NCI-H226 (cell line): ENCODE measurements around the gene DDX28.
"Not testable (repeated sequence)": the region's sequence is repeated elsewhere in the genome, so short reads cannot be mapped to it uniquely, and the experiment has no call there.

Source experiments
- DNase-seq: peaks from one replicate; pipeline ENCODE4 v3.0.0-alpha.2; 2015

Gene DDX28

GRCh38 chr16:67993207-67994039, 29.6 kb downstream of the DDX28 start:
- DNase-seq: peak; percentile 40

DNA sequence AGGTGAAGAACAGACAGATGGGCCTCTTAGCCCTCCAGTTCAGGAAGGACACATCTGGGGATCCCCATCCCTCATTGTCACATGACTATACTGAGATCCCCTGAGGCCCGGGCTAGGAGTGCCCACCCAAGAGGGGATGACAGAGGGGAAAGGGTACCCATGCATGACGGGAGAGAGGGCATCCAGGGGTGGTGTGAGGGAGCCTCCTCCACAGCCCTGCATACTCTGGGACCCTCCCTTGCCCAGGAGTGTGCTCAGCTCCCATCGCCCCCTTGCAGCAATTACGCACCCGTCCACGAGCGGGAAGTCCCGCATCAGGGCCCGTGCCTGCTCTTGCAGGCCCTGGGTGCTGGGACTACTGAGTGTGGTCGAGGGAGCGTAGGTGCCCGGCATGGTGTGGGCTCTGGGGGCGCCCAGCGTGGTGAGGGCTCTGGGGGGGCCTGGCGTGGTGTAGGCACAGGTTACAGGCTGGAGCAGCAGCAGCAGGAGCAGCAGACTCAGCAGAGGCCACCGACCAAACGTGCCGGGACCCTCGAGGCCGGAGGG, 30.3 kb downstream of the DDX28 start:
- no peak for DNase-seq

DNA sequence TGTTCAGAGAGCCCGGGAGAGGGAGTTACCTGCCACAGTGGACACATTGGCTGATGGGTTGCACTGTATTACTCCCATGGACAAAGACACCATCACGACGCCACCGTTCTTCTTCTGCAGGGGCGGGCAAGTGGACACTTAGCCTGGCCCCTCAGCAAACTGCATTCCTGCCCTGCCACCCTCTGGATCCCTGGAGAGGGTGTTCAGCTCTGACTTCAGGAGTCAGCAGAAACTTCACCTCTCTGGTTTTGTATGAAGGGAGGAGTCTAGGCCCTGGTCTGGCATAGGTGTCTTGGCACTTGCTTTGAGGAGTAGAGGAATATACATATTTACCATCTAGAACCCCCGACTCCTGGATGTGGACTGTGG, 33.0 kb downstream of the DDX28 start:
- DNase-seq: no peak

DNA sequence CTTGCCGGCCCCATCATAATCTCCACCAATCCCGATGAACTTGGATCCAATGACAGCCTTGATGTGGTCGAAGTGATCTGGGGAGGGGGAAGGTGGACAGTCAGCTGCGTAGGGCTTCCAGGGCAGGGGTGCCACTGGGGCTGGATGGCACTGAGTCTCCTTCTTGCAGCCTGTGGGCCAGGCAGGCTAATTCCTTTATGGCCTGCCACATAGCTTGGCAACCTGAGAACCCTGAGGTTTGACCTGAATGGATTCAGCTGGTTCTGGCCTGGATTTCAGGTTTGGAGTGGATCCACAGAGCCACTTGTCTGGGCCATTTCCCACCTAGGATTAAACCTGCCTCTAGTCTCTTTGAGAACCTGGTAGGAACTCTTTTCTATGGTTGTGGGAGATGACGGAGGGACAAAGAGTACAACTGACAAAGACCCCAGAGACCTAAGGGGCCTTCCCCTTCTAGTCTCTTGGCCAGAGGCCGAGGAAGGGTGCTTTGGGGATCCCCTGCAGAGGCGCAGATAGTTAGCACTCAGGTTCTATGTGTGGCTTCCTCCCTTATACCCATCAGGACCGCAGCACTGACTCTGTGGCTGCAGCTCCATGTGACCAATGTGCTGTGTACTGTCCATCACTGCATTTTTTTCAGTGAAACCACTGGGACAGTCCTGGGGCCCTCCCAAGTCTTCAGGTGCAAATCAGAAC, 33.6 kb downstream of the DDX28 start:
- DNase-seq: no peak

DNA sequence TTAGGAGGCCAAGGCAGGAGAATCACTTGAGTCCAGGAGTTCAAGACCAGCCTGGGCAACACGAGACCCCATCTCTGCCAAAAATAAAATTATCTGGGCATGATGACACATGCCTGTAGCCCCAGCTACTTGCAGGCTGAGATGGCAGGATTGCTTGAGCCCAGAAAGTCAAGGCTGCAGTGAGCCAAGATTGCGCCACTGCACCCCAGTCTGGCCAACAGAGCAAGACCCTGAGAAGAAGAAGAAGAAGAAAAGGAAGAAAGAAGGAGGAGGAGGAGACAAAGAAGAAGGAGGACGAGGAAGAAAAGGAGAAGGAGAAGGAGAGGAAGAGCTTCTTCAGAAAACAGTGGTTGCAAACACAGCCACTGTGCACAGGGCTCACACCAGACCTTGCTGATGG, 34.4 kb downstream of the DDX28 start:
- no peak for DNase-seq

DNA sequence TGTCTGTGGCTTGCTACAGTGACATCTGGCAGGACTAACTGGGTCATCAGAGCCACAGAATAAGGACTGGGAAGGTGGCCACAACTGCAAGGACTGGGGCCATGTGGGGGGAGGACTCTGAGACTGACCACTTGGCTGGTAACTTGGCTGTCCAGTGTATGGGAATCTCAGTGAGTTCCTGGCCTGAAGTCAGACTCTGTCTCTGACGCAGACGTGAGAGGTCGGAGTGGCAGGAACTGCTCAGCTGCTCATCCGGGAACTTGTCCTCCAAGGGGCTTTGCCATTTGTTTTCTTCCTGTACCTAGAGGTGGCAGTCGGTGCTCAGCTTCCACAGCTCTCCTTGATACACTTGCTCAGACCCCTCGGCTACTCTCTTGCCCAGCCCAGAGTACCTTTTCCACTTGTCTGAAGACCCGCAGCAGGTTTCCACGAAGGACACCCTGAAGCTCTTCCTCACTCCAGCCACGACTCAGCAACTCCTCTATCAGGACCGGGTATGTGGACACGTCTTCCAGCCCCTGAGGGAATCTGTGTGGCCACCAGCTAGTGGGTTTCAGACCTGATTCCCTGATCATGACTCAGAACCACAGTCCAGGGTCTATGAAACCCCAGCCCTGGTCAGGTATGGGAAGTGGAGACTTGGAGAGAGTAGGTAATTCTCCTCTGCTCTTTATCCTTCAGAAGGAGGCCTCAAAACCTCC, 35.4 kb downstream of the DDX28 start:
- peak; percentile 46 for DNase-seq

DNA sequence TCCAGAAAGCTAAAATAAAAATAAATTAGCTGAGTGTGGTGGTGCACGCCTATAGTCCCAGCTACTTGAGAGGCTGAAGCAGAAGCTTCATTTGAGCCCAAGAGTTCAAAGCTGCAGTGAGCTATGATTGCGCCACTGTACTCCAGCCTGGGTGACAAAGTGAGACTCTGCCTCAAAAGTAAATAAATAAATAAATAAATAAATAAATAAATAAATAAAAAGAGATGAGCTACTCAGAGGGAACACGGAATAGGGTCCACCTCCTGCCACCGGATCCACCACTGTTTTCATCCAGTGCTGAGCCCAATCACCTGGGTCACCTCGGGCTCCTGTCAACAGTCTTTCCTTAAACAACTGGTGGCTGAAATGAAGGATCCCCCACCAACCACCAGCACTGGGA, 36.1 kb downstream of the DDX28 start:
- no peak for DNase-seq

GRCh38 chr16:67982011-67982696, 40.9 kb downstream of the DDX28 start:
- DNase-seq: no peak

GRCh38 chr16:67979955-67980678, 42.9 kb downstream of the DDX28 start, which contains the start of gene DPEP3:
TSS of gene DPEP3 (minus strand) at chr16:67980499. CDS start at chr16:67980380, 119 bp downstream.
- DNase-seq: no peak

GRCh38 chr16:67977469-67978227, 45.4 kb downstream of the DDX28 start:
- DNase-seq: no peak

- DNase-seq: no peak
These were observed 46.0 kb downstream of the DDX28 start for GRCh38 chr16:67977005-67977404.

- no peak for DNase-seq
These were observed 46.8 kb downstream of the DDX28 start for GRCh38 chr16:67976205-67976604.

- no peak for DNase-seq
These were observed 47.5 kb downstream of the DDX28 start for GRCh38 chr16:67975321-67976105.

DNA sequence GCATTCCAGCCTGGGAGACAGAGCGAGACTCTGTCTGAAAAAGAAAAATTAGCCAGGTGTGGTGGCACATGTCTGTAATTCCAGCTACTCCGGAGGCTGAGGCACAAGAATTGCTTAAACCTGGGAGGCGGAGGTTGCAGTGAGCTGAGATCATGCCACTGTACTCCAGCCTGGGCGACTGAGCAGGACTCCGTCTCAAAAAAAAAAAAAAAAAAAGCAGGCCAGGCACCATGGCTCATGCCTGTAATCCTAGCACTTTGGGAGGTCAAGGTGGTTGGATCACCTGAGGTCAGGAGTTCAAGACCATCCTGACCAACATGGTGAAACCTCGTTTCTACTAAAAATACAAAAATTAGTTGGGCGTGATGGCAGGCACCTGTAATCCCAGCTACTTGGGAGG, 50.7 kb downstream of the DDX28 start:
- not testable (repeated sequence) for DNase-seq

DNA sequence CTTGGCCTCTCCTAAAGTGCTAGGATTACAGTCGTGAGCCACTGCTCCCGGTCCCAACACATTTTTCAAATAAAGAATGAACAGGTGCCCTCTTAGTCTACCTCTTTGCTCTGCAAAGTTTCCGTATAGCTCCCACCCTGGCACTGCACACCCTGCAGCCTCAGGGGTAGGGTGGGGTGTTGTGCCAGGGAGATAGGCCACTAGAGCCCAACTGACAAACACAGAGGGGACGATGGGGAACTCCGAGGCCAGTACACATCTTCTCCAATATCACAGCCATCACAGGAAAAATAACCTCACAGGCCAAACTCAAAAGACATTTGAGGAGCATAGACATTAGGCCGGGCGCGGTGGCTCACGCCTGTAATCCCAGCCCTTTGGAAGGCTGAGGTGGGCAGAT, 51.9 kb downstream of the DDX28 start:
- DNase-seq: no peak
